ENCODE results near the gene TMEM236.

DNA sequence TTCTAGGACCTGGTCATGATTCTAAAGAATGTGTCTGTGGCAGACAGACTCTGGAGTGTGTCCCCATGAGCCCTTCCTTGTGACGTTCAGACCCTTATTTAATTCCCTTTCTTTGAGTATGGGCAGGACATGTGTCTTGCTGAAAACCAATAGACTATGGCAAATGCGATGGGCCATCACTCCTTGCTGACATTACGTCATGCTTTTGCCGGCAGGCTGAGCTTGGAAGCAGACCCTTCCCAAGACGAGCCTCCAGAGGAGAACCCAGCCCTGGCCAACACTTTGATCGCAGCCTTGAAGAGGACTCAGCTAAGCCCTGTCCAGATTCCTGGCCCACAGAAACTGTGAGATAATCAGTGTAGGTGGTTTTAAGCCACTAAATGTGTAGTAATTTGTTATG is 18.4 kb upstream of the TMEM236 start:
- TF ChIP-seq POLR2A (IDR thresholded peaks at IDR 0.05; ENCODE audit: low read depth) = no peak
- TF ChIP-seq, protein P1, sequence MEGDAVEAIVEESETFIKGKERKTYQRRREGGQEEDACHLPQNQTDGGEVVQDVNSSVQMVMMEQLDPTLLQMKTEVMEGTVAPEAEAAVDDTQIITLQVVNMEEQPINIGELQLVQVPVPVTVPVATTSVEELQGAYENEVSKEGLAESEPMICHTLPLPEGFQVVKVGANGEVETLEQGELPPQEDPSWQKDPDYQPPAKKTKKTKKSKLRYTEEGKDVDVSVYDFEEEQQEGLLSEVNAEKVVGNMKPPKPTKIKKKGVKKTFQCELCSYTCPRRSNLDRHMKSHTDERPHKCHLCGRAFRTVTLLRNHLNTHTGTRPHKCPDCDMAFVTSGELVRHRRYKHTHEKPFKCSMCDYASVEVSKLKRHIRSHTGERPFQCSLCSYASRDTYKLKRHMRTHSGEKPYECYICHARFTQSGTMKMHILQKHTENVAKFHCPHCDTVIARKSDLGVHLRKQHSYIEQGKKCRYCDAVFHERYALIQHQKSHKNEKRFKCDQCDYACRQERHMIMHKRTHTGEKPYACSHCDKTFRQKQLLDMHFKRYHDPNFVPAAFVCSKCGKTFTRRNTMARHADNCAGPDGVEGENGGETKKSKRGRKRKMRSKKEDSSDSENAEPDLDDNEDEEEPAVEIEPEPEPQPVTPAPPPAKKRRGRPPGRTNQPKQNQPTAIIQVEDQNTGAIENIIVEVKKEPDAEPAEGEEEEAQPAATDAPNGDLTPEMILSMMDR (IDR thresholded peaks at IDR 0.05) = no peak
- no peak for TF ChIP-seq EP300 (IDR thresholded peaks at IDR 0.05)
